ENCODE measurements around the gene PTOV1.

DNA sequence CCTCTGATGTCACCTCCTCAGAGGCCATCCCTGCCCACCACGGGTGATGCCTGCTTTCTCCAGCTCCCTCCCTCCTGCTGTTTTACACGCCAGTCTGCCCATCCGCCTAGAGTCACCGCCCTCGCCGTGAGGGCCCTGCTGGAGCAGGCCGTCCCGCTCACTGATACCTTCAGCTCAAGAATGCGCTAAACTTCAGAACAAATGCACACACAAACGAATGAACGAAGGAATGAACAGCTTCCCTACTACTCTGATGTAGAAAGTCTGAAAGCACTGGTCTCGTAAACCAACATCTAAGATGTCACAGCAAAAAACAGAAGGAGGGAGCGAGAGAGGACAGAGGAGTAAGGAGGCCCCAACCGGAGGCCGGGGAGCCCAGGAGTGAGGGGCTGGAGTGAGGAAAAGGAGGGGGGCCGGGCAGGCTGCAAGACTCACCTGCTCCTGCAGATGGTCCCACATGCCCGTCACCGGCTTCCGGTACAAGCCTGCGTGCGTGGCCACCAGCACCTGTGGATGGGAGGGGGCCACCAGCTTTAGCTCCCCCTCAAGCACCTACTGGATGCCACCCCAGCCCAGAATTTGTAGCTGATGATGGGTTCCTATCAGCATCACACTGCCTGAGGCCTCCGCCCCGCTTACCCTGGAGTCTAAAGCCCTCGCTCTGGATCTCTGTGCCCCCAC lies 12.4 kb downstream of the PTOV1 start:
- TF ChIP-seq POLR2AphosphoS5 (IDR thresholded peaks at IDR 0.05; ENCODE audit: low read depth, low read length) (no peak), POLR2A (IDR thresholded peaks at IDR 0.05; ENCODE audit: low read depth, low read length) (no peak)

Measured in GM12892 (cell line).